ENCODE measurements around the gene KIF3C. TPM values are rescaled to one million over a fixed set of nuclear protein-coding genes. Genes with fewer than 3 reads are reported as not detected.

Gene KIF3C
- total RNA-seq, 1 donor from 2014 or later, result 6.0 TPM

GRCh38 chr2:26011990-26012856, 29.9 kb upstream of the KIF3C start:
- Histone ChIP-seq H3K27me3 (ENCODE audit: low read depth) (no peaks in the 10 kb centered on the region), H3K36me3 (no peaks in the 10 kb centered on the region), H3K9me3 (no peaks in the 10 kb centered on the region), H3K4me1 (peaks cover 40% of the 10 kb centered on the region), H3K4me3 (no peak overlapping the region), H3K27ac (no peak overlapping the region)
- TF ChIP-seq CTCF (IDR thresholded peaks at IDR 0.05), result no peak
- ATAC-seq (peak; percentile 91 to 94), DNase-seq (peak; percentile 79)
- intact Hi-C loops (cut with DNase I), result no loop called here

GRCh38 chr2:26011609-26011989, 29.3 kb upstream of the KIF3C start:
- no peak overlapping the region for H3K27ac ChIP-seq
- no peaks in the 10 kb centered on the region for H3K36me3 ChIP-seq
- H3K4me3 ChIP-seq, result no peak overlapping the region
- TF ChIP-seq CTCF (IDR thresholded peaks at IDR 0.05), result no peak
- DNase-seq, result no peak
- no peaks in the 10 kb centered on the region for H3K9me3 ChIP-seq
- intact Hi-C loops (cut with DNase I), result no loop called here
- no peaks in the 10 kb centered on the region for H3K27me3 ChIP-seq (ENCODE audit: low read depth)
- H3K4me1 ChIP-seq, result peaks cover 40% of the 10 kb centered on the region
- no peak for ATAC-seq

GRCh38 chr2:26010943-26011342, 28.6 kb upstream of the KIF3C start:
- no peaks in the 10 kb centered on the region for H3K9me3 ChIP-seq
- DNase-seq (no peak), ATAC-seq (no peak)
- no peak overlapping the region for H3K4me3 ChIP-seq
- intact Hi-C loops (cut with DNase I), result no loop called here
- peaks cover 40% of the 10 kb centered on the region for H3K4me1 ChIP-seq
- H3K36me3 ChIP-seq, result no peaks in the 10 kb centered on the region
- no peak for TF ChIP-seq CTCF (IDR thresholded peaks at IDR 0.05)
- no peak overlapping the region for H3K27ac ChIP-seq
- H3K27me3 ChIP-seq (ENCODE audit: low read depth), result no peaks in the 10 kb centered on the region

- peaks cover 40% of the 10 kb centered on the region for H3K4me1 ChIP-seq
- no peak for DNase-seq
- no peak overlapping the region for H3K27ac ChIP-seq
- no peaks in the 10 kb centered on the region for H3K9me3 ChIP-seq
- no peaks in the 10 kb centered on the region for H3K36me3 ChIP-seq
- intact Hi-C loops (cut with DNase I), result no loop called here
- H3K4me3 ChIP-seq, result no peak overlapping the region
- H3K27me3 ChIP-seq (ENCODE audit: low read depth), result no peaks in the 10 kb centered on the region
- no peak for TF ChIP-seq CTCF (IDR thresholded peaks at IDR 0.05)
- no peak for ATAC-seq
Measured at GRCh38 chr2:26009567-26009963, 27.3 kb upstream of the KIF3C start.

- H3K4me1 ChIP-seq, result peaks cover 40% of the 10 kb centered on the region
- H3K27me3 ChIP-seq (ENCODE audit: low read depth), result no peaks in the 10 kb centered on the region
- H3K27ac ChIP-seq, result peak overlapping the region; percentile 53
- DNase-seq (peak; percentile 82), ATAC-seq (peak; percentile 46 to 91)
- H3K9me3 ChIP-seq, result no peaks in the 10 kb centered on the region
- H3K36me3 ChIP-seq, result no peaks in the 10 kb centered on the region
- no peak for TF ChIP-seq CTCF (IDR thresholded peaks at IDR 0.05)
- intact Hi-C loops (cut with DNase I), result no loop called here
- no peak overlapping the region for H3K4me3 ChIP-seq
Measured at GRCh38 chr2:26008851-26009566, 26.7 kb upstream of the KIF3C start.
